Gastroesophageal sphincter (tissue), 3 donors: ENCODE data around the gene VSIG10L2.

ENCODE experiments used
- EP300 ChIP-seq: sonication (generic); formaldehyde crosslinking; IDR thresholded peaks from one replicate; pipeline ENCODE4 v1.6.1; 2017; ENCODE audit warnings: antibody characterized with exemption, mild to moderate bottlenecking
- TF ChIP-seq, protein P1 (sequence below), 4 experiments: fragments of 200-600 bp in 2 of 4; fragments of 450-650 bp in 2 of 4; sonication (generic) in 1 of 4; IDR thresholded peaks; one replicate each; pipeline ENCODE4 v1.5.1; 2017 to 2019; ENCODE audit warnings: antibody characterized with exemption in 4 of 4, mild to moderate bottlenecking in 2 of 4, moderate library complexity in 2 of 4

DNA sequence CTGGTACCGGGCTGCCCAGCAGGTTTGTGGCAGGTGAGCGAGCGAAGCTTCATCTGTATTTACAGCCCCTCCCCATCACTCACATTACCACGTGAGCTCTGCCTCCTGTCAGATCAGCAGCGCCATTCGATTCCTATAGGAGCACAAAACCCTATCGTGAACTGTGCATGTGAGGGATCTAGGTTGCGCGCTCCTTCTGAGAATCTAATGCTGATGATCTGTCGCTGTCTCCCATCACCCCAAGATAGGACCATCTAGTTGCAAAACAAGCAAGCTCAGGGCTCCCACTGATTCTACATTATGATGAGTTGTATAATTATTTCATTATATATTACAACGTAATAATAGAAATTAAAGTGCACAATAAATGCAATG lies 15.8 kb upstream of the VSIG10L2 start:
- TF ChIP-seq, protein P1, sequence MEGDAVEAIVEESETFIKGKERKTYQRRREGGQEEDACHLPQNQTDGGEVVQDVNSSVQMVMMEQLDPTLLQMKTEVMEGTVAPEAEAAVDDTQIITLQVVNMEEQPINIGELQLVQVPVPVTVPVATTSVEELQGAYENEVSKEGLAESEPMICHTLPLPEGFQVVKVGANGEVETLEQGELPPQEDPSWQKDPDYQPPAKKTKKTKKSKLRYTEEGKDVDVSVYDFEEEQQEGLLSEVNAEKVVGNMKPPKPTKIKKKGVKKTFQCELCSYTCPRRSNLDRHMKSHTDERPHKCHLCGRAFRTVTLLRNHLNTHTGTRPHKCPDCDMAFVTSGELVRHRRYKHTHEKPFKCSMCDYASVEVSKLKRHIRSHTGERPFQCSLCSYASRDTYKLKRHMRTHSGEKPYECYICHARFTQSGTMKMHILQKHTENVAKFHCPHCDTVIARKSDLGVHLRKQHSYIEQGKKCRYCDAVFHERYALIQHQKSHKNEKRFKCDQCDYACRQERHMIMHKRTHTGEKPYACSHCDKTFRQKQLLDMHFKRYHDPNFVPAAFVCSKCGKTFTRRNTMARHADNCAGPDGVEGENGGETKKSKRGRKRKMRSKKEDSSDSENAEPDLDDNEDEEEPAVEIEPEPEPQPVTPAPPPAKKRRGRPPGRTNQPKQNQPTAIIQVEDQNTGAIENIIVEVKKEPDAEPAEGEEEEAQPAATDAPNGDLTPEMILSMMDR (IDR thresholded peaks at IDR 0.05) = no peak
- no peak for TF ChIP-seq EP300
